Caco-2 (cell line): ENCODE measurements around the gene REG1A. TPM values are rescaled to one million over a fixed set of nuclear protein-coding genes. Genes with fewer than 3 reads are reported as not detected.

Experiments used
- Bru-seq: library from RNA; stranded (reverse); fragments of 400-500 nt; gene quantifications from one replicate; lab custom pipeline; 2021; lab: Mats Ljungman, UMichigan
- BruChase-seq, 2 experiments: library from RNA; stranded (reverse); fragments of 400-500 nt; gene quantifications; one replicate each; lab custom pipeline; 2021; lab: Mats Ljungman, UMichigan
- BruUV-seq: library from RNA; stranded (reverse); fragments of 400-500 nt; replicated peaks from 2 replicates; lab custom pipeline; 2021; lab: Mats Ljungman, UMichigan
- CTCF ChIA-PET: fragments of 300-600 bp; sonication (Branson Sonifier 250); formaldehyde crosslinking; loops from one replicate; lab custom pipeline; 2022; ENCODE audit warnings: antibody characterized with exemption; lab: Charles Lee
- POLR2A ChIA-PET: fragments of 300-600 bp; sonication (Branson Sonifier 250); formaldehyde crosslinking; loops from one replicate; lab custom pipeline; 2022; ENCODE audit warnings: antibody characterized with exemption; lab: Charles Lee
- DNase-seq, 2 experiments: peaks; one replicate each; pipeline versions ENCODE4 v3.0.0 to v3.0.0-alpha.2; 2020 to 2022
- H3K27me3 ChIP-seq: replicated peaks from 2 replicates; pipeline ENCODE4 v1.6.0; 2011; ENCODE audit warnings: low read length; ENCODE audit not compliant: control insufficient read depth, insufficient read depth
- H3K36me3 ChIP-seq: 2 replicates; pipeline ENCODE4 v1.5.1; 2011; ENCODE audit warnings: low read length; ENCODE audit not compliant: control insufficient read depth, insufficient read depth
- H3K4me1 ChIP-seq: fragments of 250-450 bp; sonication (Bioruptor Pico); 2 replicates; pipeline ENCODE4 v1.5.1; 2020; ENCODE audit warnings: mild to moderate bottlenecking
- H3K4me3 ChIP-seq: 2 replicates; pipeline ENCODE4 v1.5.1; 2011; ENCODE audit warnings: low read depth, mild to moderate bottlenecking, control low read depth, low read length
- H3K9me3 ChIP-seq: fragments of 250-450 bp; sonication (Bioruptor Pico); 2 replicates; pipeline ENCODE4 v1.5.1; 2020; ENCODE audit warnings: mild to moderate bottlenecking, moderate library complexity
- H3K27ac Mint-ChIP-seq: one replicate; pipeline ENCODE4 v1.8.0; 2022; ENCODE audit warnings: mixed read lengths; ENCODE audit not compliant: unreplicated experiment
- H3K27me3 Mint-ChIP-seq: one replicate; pipeline ENCODE4 v1.8.0; 2022; ENCODE audit warnings: mixed read lengths; ENCODE audit not compliant: insufficient read depth, unreplicated experiment
- H3K36me3 Mint-ChIP-seq: one replicate; pipeline ENCODE4 v1.8.0; 2022; ENCODE audit warnings: mild to moderate bottlenecking, mixed read lengths; ENCODE audit not compliant: insufficient read depth, unreplicated experiment
- H3K4me1 Mint-ChIP-seq: one replicate; pipeline ENCODE4 v1.8.0; 2022; ENCODE audit warnings: low read depth, mixed read lengths; ENCODE audit not compliant: unreplicated experiment
- H3K4me3 Mint-ChIP-seq: one replicate; pipeline ENCODE4 v1.8.0; 2022; ENCODE audit warnings: mild to moderate bottlenecking, moderate library complexity, mixed read lengths; ENCODE audit not compliant: unreplicated experiment
- H3K9me3 Mint-ChIP-seq: one replicate; pipeline ENCODE4 v1.8.0; 2022; ENCODE audit warnings: mixed read lengths; ENCODE audit not compliant: unreplicated experiment
- CTCF ChIP-seq, 2 experiments: fragments of 200-600 bp in 1 of 2; IDR thresholded peaks; 1 replicate in 1 of 2; 2 replicates in 1 of 2; pipeline versions ENCODE4 v1.5.1 to v1.8.0; 2011 to 2022; ENCODE audit warnings: antibody characterized with exemption in 1 of 2, control low read depth in 1 of 2, inconsistent platforms in 1 of 2, low read depth in 1 of 2, low read length in 1 of 2, mild to moderate bottlenecking in 1 of 2, moderate library complexity in 1 of 2; ENCODE audit not compliant: insufficient read depth in 1 of 2, severe bottlenecking in 1 of 2, unreplicated experiment in 1 of 2
- intact Hi-C: fragments of 100-400 bp; cut with micrococcal nuclease; formaldehyde crosslinking; loops from one replicate; pipeline ENCODE4 v1.10.0; 2022; ENCODE audit not compliant: unreplicated experiment
- long read RNA-seq: library from polyadenylated mRNA; stranded (forward); transcript quantifications from one replicate; pipeline ENCODE4 v2.0.0, GENCODE V29; 2022
- total RNA-seq: library from RNA; stranded (reverse); gene quantifications from 2 replicates; pipeline ENCODE4 v1.2.3, GENCODE V29; 2022

REG1A gene
- total RNA-seq (0.73 TPM in 1 of 2 replicates, not detected in the other), Bru-seq, nascent RNA (percentile 31 among the genes with signal in this experiment), BruChase-seq, experiment 1, labeled RNA remaining after a 2-hour chase (percentile 16 among the genes with signal in this experiment), BruChase-seq, experiment 2, labeled RNA remaining after a 6-hour chase (percentile 27 among the genes with signal in this experiment)
- long read RNA-seq, partial matches to known transcripts: 0 of 1 reads
- long read RNA-seq, other reads (novel, unspliced or antisense): 1 of 1 reads

GRCh38 chr2:79120194-79120713, at the start of gene REG1A:
Gene REG1A (plus strand): TSS chr2:79120488. CDS start chr2:79120862, 374 bp downstream.
- intact Hi-C loops: no loop called here
- Histone ChIP-seq H3K27me3 (no peaks in the 10 kb centered on the region), H3K4me1 (no peaks in the 10 kb centered on the region), H3K36me3 (no peaks in the 10 kb centered on the region), H3K4me3 (no peak within 1 kb of the TSS), H3K9me3 (no peaks in the 10 kb centered on the region)
- no peak for TF ChIP-seq CTCF (IDR thresholded peaks at IDR 0.05; ENCODE audit: insufficient read depth in 1 of 2, low read depth in 1 of 2, low read length in 1 of 2, severe bottlenecking in 1 of 2, unreplicated experiment in 1 of 2)
- ChIA-PET CTCF (no interaction called here), POLR2A (no interaction called here)
- no peaks in the 10 kb centered on the region for H3K4me1 Mint-ChIP-seq
- no peak within 1 kb of the TSS for H3K4me3 Mint-ChIP-seq
- no peak for DNase-seq
- no peaks in the 10 kb centered on the region for H3K9me3 Mint-ChIP-seq
- BruUV-seq: no TSS peak
- no peak within 1 kb of the TSS for H3K27ac Mint-ChIP-seq
- H3K36me3 Mint-ChIP-seq: no peaks in the 10 kb centered on the region
- H3K27me3 Mint-ChIP-seq: peaks cover 3% of the 10 kb centered on the region

GRCh38 chr2:79071078-79071477, 49.2 kb upstream of the REG1A start:
- Histone ChIP-seq H3K4me1 (no peaks in the 10 kb centered on the region), H3K4me3 (no peak overlapping the region), H3K9me3 (no peaks in the 10 kb centered on the region), H3K36me3 (no peaks in the 10 kb centered on the region), H3K27me3 (no peaks in the 10 kb centered on the region; the same call in 1 of the 2 replicates)
- Mint-ChIP-seq H3K27ac (no peak overlapping the region), H3K27me3 (peaks cover 15% of the 10 kb centered on the region), H3K4me1 (no peaks in the 10 kb centered on the region), H3K9me3 (no peaks in the 10 kb centered on the region), H3K4me3 (no peak overlapping the region), H3K36me3 (no peaks in the 10 kb centered on the region)
- no peak for DNase-seq
- intact Hi-C loops: no loop called here
- no peak for TF ChIP-seq CTCF (IDR thresholded peaks at IDR 0.05; ENCODE audit: insufficient read depth in 1 of 2, low read depth in 1 of 2, low read length in 1 of 2, severe bottlenecking in 1 of 2, unreplicated experiment in 1 of 2)
- BruUV-seq: no TSS peak
- POLR2A ChIA-PET: no interaction called here
- CTCF ChIA-PET: no interaction called here

GRCh38 chr2:79082987-79083386, 37.3 kb upstream of the REG1A start:
- no peak for DNase-seq
- H3K9me3 Mint-ChIP-seq: no peaks in the 10 kb centered on the region
- no peaks in the 10 kb centered on the region for H3K4me1 ChIP-seq
- no TSS peak for BruUV-seq
- CTCF ChIA-PET: no interaction called here
- H3K4me3 Mint-ChIP-seq: no peak overlapping the region
- H3K27me3 Mint-ChIP-seq: peaks cover 10% of the 10 kb centered on the region
- H3K27me3 ChIP-seq: no peaks in the 10 kb centered on the region
- H3K27ac Mint-ChIP-seq: no peak overlapping the region
- TF ChIP-seq CTCF (IDR thresholded peaks at IDR 0.05; ENCODE audit: insufficient read depth in 1 of 2, low read depth in 1 of 2, low read length in 1 of 2, severe bottlenecking in 1 of 2, unreplicated experiment in 1 of 2): no peak
- no peaks in the 10 kb centered on the region for H3K36me3 ChIP-seq
- POLR2A ChIA-PET: no interaction called here
- H3K9me3 ChIP-seq: no peaks in the 10 kb centered on the region
- no peaks in the 10 kb centered on the region for H3K4me1 Mint-ChIP-seq
- intact Hi-C loops: no loop called here
- no peaks in the 10 kb centered on the region for H3K36me3 Mint-ChIP-seq
- H3K4me3 ChIP-seq: no peak overlapping the region
